ENCODE results near the gene METRN.

- TF ChIP-seq, protein P1, sequence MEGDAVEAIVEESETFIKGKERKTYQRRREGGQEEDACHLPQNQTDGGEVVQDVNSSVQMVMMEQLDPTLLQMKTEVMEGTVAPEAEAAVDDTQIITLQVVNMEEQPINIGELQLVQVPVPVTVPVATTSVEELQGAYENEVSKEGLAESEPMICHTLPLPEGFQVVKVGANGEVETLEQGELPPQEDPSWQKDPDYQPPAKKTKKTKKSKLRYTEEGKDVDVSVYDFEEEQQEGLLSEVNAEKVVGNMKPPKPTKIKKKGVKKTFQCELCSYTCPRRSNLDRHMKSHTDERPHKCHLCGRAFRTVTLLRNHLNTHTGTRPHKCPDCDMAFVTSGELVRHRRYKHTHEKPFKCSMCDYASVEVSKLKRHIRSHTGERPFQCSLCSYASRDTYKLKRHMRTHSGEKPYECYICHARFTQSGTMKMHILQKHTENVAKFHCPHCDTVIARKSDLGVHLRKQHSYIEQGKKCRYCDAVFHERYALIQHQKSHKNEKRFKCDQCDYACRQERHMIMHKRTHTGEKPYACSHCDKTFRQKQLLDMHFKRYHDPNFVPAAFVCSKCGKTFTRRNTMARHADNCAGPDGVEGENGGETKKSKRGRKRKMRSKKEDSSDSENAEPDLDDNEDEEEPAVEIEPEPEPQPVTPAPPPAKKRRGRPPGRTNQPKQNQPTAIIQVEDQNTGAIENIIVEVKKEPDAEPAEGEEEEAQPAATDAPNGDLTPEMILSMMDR (conservative IDR thresholded peaks at IDR 0.05; ENCODE audit: low read length) = no peak
- TF ChIP-seq EZH2phosphoT487 (IDR thresholded peaks at IDR 0.05; ENCODE audit: borderline replicate concordance) = no peak
Measured at GRCh38 chr16:739560-740458, 24.9 kb downstream of the METRN start.

Measured in Loucy (cell line).